H9 (cell line): ENCODE data around the gene CELSR2. TPM values are rescaled to one million over a fixed set of nuclear protein-coding genes. Genes with fewer than 3 reads are reported as not detected.

Source experiments
- DNase-seq: peaks from one replicate; pipeline ENCODE4 v3.0.0-alpha.2; 2017
- H2AFZ ChIP-seq: one replicate; pipeline ENCODE4 v1.6.1; 2013; ENCODE audit warnings: mild to moderate bottlenecking, low read length, control low read depth, moderate library complexity
- H2AK5ac ChIP-seq: 2 replicates; pipeline ENCODE4 v1.6.1; 2013; ENCODE audit warnings: low read length, control low read depth, mixed read lengths; ENCODE audit not compliant: insufficient read length
- H2BK120ac ChIP-seq: one replicate; pipeline ENCODE4 v1.6.1; 2013; ENCODE audit warnings: low read depth, mild to moderate bottlenecking, low read length, control low read depth, inconsistent platforms; ENCODE audit not compliant: poor library complexity, severe bottlenecking
- H2BK12ac ChIP-seq: 2 replicates; pipeline ENCODE4 v1.6.1; 2013; ENCODE audit warnings: low read length, control low read depth, mixed read lengths, low read depth; ENCODE audit not compliant: insufficient read length
- H2BK15ac ChIP-seq: 2 replicates; pipeline ENCODE4 v1.6.1; 2013; ENCODE audit warnings: low read depth, low read length, control low read depth
- H2BK20ac ChIP-seq: one replicate; pipeline ENCODE4 v1.6.1; 2013; ENCODE audit warnings: low read depth, mild to moderate bottlenecking, low read length, control low read depth, inconsistent platforms; ENCODE audit not compliant: poor library complexity, severe bottlenecking
- H2BK5ac ChIP-seq: 2 replicates; pipeline ENCODE4 v1.6.1; 2013; ENCODE audit warnings: low read length, control low read depth, mixed read lengths; ENCODE audit not compliant: insufficient read length
- H3K14ac ChIP-seq: 2 replicates; pipeline ENCODE4 v1.6.1; 2013; ENCODE audit warnings: low read length, control low read depth; ENCODE audit not compliant: insufficient read depth
- H3K18ac ChIP-seq: 2 replicates; pipeline ENCODE4 v1.6.1; 2013; ENCODE audit warnings: low read depth, mild to moderate bottlenecking, mixed read lengths, low read length, control low read depth; ENCODE audit not compliant: insufficient read length
- H3K23ac ChIP-seq: 2 replicates; pipeline ENCODE4 v1.6.1; 2013; ENCODE audit warnings: low read length, control low read depth, mixed read lengths, low read depth; ENCODE audit not compliant: insufficient read length
- H3K23me2 ChIP-seq: 2 replicates; pipeline ENCODE4 v1.6.1; 2013; ENCODE audit warnings: low read depth, mild to moderate bottlenecking, mixed read lengths, low read length, control low read depth; ENCODE audit not compliant: insufficient read length, poor library complexity, severe bottlenecking
- H3K27ac ChIP-seq: 2 replicates; pipeline ENCODE4 v1.5.1; 2013; ENCODE audit warnings: low read length, control low read depth, mixed read lengths, low read depth; ENCODE audit not compliant: insufficient read length
- H3K27me3 ChIP-seq: 2 replicates; pipeline ENCODE4 v1.6.1; 2013; ENCODE audit warnings: low read length, control low read depth, inconsistent platforms; ENCODE audit not compliant: insufficient read depth
- H3K4ac ChIP-seq: 2 replicates; pipeline ENCODE4 v1.6.1; 2013; ENCODE audit warnings: low read depth, mild to moderate bottlenecking, control low read depth, inconsistent platforms, low read length, moderate library complexity
- H3K4me1 ChIP-seq: 2 replicates; pipeline ENCODE4 v1.6.1; 2013; ENCODE audit warnings: low read length, control low read depth, inconsistent platforms; ENCODE audit not compliant: insufficient read depth
- H3K4me2 ChIP-seq: 2 replicates; pipeline ENCODE4 v1.6.1; 2013; ENCODE audit warnings: low read length, control low read depth, mixed read lengths; ENCODE audit not compliant: insufficient read length, insufficient read depth
- H3K56ac ChIP-seq: 2 replicates; pipeline ENCODE4 v1.6.1; 2013; ENCODE audit warnings: low read depth, mild to moderate bottlenecking, mixed read lengths, low read length, control low read depth; ENCODE audit not compliant: insufficient read length
- H3K79me1 ChIP-seq: 2 replicates; pipeline ENCODE4 v1.6.1; 2013; ENCODE audit warnings: low read depth, mild to moderate bottlenecking, moderate library complexity, low read length, control low read depth, inconsistent platforms; ENCODE audit not compliant: insufficient read depth, poor library complexity, severe bottlenecking
- H3K79me2 ChIP-seq: 2 replicates; pipeline ENCODE4 v1.6.1; 2013; ENCODE audit warnings: low read length, control low read depth, inconsistent platforms; ENCODE audit not compliant: insufficient read depth
- H3K9ac ChIP-seq: 2 replicates; pipeline ENCODE4 v1.6.1; 2013; ENCODE audit warnings: low read length, control low read depth, mixed read lengths; ENCODE audit not compliant: insufficient read length; ENCODE audit errors: extremely low read depth
- H3K9me3 ChIP-seq: one replicate; pipeline ENCODE4 v1.6.1; 2013; ENCODE audit warnings: low read depth, low read length, inconsistent platforms; ENCODE audit not compliant: control insufficient read depth
- H3T11ph ChIP-seq: one replicate; pipeline ENCODE4 v1.6.1; 2013; ENCODE audit warnings: mild to moderate bottlenecking, low read length, control low read depth, inconsistent platforms
- H4K20me1 ChIP-seq: one replicate; pipeline ENCODE4 v1.6.1; 2013; ENCODE audit not compliant: control insufficient read depth, insufficient read length, insufficient read depth
- H4K5ac ChIP-seq: 2 replicates; pipeline ENCODE4 v1.6.1; 2013; ENCODE audit warnings: low read depth, mild to moderate bottlenecking, mixed read lengths, low read length, control low read depth; ENCODE audit not compliant: insufficient read length
- H4K8ac ChIP-seq: replicated peaks from 2 replicates; pipeline ENCODE4 v1.6.1; 2013; ENCODE audit warnings: low read length, control low read depth, mixed read lengths, low read depth; ENCODE audit not compliant: insufficient read length
- H4K91ac ChIP-seq: 2 replicates; pipeline ENCODE4 v1.6.1; 2013; ENCODE audit warnings: low read depth, mild to moderate bottlenecking, moderate library complexity, mixed read lengths, low read length, control low read depth; ENCODE audit not compliant: insufficient read length
- H3K27ac Mint-ChIP-seq, 3 experiments: 2 replicates in 2 of 3; 3 replicates in 1 of 3; pipeline ENCODE4 v1.8.0; 2020 to 2021; ENCODE audit warnings: mixed read lengths in 3 of 3, mild to moderate bottlenecking in 1 of 3, moderate library complexity in 1 of 3
- H3K27me3 Mint-ChIP-seq: 2 replicates; pipeline ENCODE4 v1.8.0; 2021; ENCODE audit warnings: low read depth, mild to moderate bottlenecking, moderate library complexity, mixed read lengths
- H3K36me3 Mint-ChIP-seq, 3 experiments: 2 replicates in 2 of 3; 3 replicates in 1 of 3; pipeline ENCODE4 v1.8.0; 2020 to 2021; ENCODE audit warnings: low read depth in 3 of 3, mixed read lengths in 3 of 3; ENCODE audit not compliant: insufficient read depth in 1 of 3
- H3K4me1 Mint-ChIP-seq, 2 experiments: 2 replicates each; pipeline ENCODE4 v1.8.0; 2020; ENCODE audit warnings: mixed read lengths in 2 of 2
- H3K4me3 Mint-ChIP-seq, 2 experiments: 2 replicates in 1 of 2; 3 replicates in 1 of 2; pipeline ENCODE4 v1.8.0; 2020 to 2021; ENCODE audit warnings: mild to moderate bottlenecking in 2 of 2, mixed read lengths in 2 of 2, moderate library complexity in 1 of 2
- H3K9me3 Mint-ChIP-seq, 2 experiments: 2 replicates in 1 of 2; 3 replicates in 1 of 2; pipeline ENCODE4 v1.8.0; 2020; ENCODE audit warnings: mild to moderate bottlenecking in 2 of 2, mixed read lengths in 2 of 2, moderate library complexity in 1 of 2
- CTCF ChIP-seq: fragments of 200-600 bp; sonication (generic); conservative IDR thresholded peaks from 3 replicates; pipeline ENCODE4 v1.8.0; 2021; ENCODE audit warnings: antibody characterized with exemption, mild to moderate bottlenecking
- WGBS: extraction: QIAGEN DNeasy Blood & Tissue Kit; methylation state at CpG from one replicate; pipeline ENCODE4 v1.1.7; 2013; ENCODE audit warnings: missing lambda C conversion rate, low lambda C conversion rate, mixed read lengths; ENCODE audit not compliant: insufficient read length; ENCODE audit errors: extremely low coverage; 5-methylcytosine and 5-hydroxymethylcytosine counted together
- total RNA-seq: library from RNA; stranded (reverse); gene quantifications from 2 replicates; pipeline ENCODE4 v1.2.1, GENCODE V29; 2021

Gene CELSR2
- total RNA-seq, 1 experiment from 2014 or later, result 29.2 TPM

DNA sequence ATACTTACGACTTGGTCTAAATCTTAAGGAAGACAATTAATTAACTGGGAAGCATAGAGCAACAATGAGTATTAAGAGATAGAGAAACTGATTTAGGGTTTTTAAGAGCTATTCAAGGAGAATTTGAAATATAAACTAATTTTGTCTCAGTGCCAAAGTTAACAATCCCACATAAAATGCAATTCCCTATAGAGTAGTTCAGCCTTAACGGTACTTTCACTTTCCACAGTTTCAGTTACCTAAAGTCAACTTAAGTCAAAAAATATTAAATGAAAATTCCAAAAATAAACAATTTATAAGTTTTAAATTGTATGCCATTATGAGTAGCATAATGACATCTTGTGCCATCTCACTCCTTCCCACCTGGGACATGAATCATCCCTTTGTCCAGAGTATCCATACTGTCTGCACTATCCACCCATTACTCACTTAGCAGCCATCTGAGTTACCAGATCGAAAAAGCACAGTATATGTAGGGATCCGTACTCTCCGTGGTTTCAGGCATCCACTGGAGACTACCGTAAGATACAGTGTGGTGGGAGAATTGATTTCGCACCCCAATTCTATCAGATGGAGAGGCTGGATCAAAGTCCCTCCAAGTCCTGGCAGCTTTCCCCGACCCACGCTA is 40.4 kb upstream of the CELSR2 start:
- WGBS, result no CpG with 5 or more reads among the region's 9 CpGs
- Histone ChIP-seq H3K27ac (no peak overlapping the region), H3K4me2 (no peak overlapping the region)

More for the DNA sequence above, 40.4 kb upstream of the CELSR2 start:
- Histone ChIP-seq H3K4me1 (peaks cover 2% of the 10 kb centered on the region; the same call in 1 of the 2 replicates), H3K23me2 (no peaks in the 10 kb centered on the region), H4K20me1 (no peaks in the 10 kb centered on the region), H2BK12ac (no peak overlapping the region), H3K4ac (no peak overlapping the region), H3K56ac (no peak overlapping the region), H3K27me3 (no peaks in the 10 kb centered on the region), H2AFZ (no peak overlapping the region), H3K23ac (no peak overlapping the region), H2BK5ac (no peak overlapping the region), H3K79me1 (no peaks in the 10 kb centered on the region), H2BK120ac (no peak overlapping the region), H4K5ac (no peak overlapping the region), H3K14ac (no peak overlapping the region), H2BK15ac (no peak overlapping the region), H2BK20ac (no peak overlapping the region), H3K9ac (no peak overlapping the region), H4K91ac (no peak overlapping the region), H3T11ph (no peak overlapping the region), H2AK5ac (no peak overlapping the region), H3K9me3 (no peaks in the 10 kb centered on the region), H3K79me2 (no peaks in the 10 kb centered on the region), H4K8ac (no peak overlapping the region), H3K18ac (no peak overlapping the region)
- no peak overlapping the region for H3K4me3 Mint-ChIP-seq
- DNase-seq, result no peak
- no peaks in the 10 kb centered on the region for H3K9me3 Mint-ChIP-seq
- peaks cover 4% of the 10 kb centered on the region for H3K27me3 Mint-ChIP-seq
- TF ChIP-seq CTCF, result no peak
- no peak overlapping the region for H3K27ac Mint-ChIP-seq
- H3K4me1 Mint-ChIP-seq, result peaks cover 7 to 11% of the 10 kb centered on the region in 2 experiments
- no peaks in the 10 kb centered on the region for H3K36me3 Mint-ChIP-seq
